ENCODE data around the gene SLC18B1. TPM values are rescaled to one million over a fixed set of nuclear protein-coding genes. Genes with fewer than 3 reads are reported as not detected.
A peak's percentile ranks its signal among the peaks of the same experiment; 100 is the strongest.

SLC18B1 gene
- total and polyA plus RNA-seq, 7 donors = 0.69 to 2.2 (median 1.3) TPM

DNA sequence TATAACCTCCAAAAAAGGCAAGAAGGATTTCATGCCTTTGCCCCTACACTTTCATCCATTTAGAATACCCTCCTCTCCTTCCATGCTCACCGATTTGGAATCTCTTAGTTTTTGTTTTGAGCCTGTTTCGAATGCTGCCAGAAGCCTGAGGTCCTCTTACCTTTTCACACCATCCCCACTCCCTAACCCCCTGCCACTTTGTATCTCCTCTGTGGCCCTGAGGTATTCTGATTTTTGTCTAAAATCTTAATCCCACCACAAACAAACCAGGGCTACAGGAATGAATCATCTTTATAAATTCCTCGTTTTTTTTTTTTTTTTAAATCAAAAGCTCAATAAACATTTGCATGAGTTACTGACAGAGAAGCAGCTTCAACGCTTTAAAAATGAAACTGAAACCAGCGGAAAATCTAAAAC, 14.3 kb upstream of the SLC18B1 start:
- peak overlapping the region; percentile 95 for H3K4me3 ChIP-seq
- DNase-seq (no peak), ATAC-seq (no peak)
- H3K4me1 ChIP-seq = peaks cover 20% of the 10 kb centered on the region
- intact Hi-C loops (cut with DNase I) = no loop called here
- WGBS, 3 donors = 2 to 13% (median 2%) methylated on average over 5 of the region's 5 CpGs
- peaks cover 8 to 29% of the 10 kb centered on the region in 2 donors for H3K36me3 ChIP-seq (ENCODE audit: insufficient read depth in 1 of 2, low read depth in 1 of 2)
- H3K9me3 ChIP-seq = no peaks in the 10 kb centered on the region
- H3K27me3 ChIP-seq (ENCODE audit: insufficient read depth in 3 of 3, low read length in 2 of 3) = no peaks in the 10 kb centered on the region
- TF ChIP-seq, protein P1, sequence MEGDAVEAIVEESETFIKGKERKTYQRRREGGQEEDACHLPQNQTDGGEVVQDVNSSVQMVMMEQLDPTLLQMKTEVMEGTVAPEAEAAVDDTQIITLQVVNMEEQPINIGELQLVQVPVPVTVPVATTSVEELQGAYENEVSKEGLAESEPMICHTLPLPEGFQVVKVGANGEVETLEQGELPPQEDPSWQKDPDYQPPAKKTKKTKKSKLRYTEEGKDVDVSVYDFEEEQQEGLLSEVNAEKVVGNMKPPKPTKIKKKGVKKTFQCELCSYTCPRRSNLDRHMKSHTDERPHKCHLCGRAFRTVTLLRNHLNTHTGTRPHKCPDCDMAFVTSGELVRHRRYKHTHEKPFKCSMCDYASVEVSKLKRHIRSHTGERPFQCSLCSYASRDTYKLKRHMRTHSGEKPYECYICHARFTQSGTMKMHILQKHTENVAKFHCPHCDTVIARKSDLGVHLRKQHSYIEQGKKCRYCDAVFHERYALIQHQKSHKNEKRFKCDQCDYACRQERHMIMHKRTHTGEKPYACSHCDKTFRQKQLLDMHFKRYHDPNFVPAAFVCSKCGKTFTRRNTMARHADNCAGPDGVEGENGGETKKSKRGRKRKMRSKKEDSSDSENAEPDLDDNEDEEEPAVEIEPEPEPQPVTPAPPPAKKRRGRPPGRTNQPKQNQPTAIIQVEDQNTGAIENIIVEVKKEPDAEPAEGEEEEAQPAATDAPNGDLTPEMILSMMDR (IDR thresholded peaks at IDR 0.05) = no peak
- H3K27ac ChIP-seq = peak overlapping the region; percentile 88

- ATAC-seq (no peak), DNase-seq (no peak)
- peaks cover 15% of the 10 kb centered on the region for H3K4me1 ChIP-seq
- H3K36me3 ChIP-seq (ENCODE audit: insufficient read depth in 1 of 2, low read depth in 1 of 2) = peaks cover 3 to 25% of the 10 kb centered on the region in 2 donors
- 24 to 44% (median 26%) methylated on average over 2 of the region's 2 CpGs for WGBS, 3 donors
- H3K27me3 ChIP-seq (ENCODE audit: insufficient read depth in 3 of 3, low read length in 2 of 3) = no peaks in the 10 kb centered on the region
- H3K4me3 ChIP-seq = peak overlapping the region; percentile 95
- intact Hi-C loops (cut with DNase I) = no loop called here
- H3K9me3 ChIP-seq = no peaks in the 10 kb centered on the region
- H3K27ac ChIP-seq = peak overlapping the region; percentile 88
- TF ChIP-seq, protein P1 (IDR thresholded peaks at IDR 0.05) = no peak
These were observed 13.9 kb upstream of the SLC18B1 start for GRCh38 chr6:132812255-132812732.

GRCh38 chr6:132811276-132811675, 12.8 kb upstream of the SLC18B1 start:
- DNase-seq (no peak), ATAC-seq (no peak)
- H3K9me3 ChIP-seq = no peaks in the 10 kb centered on the region
- intact Hi-C loops (cut with DNase I) = no loop called here
- peaks cover 0 to 14% of the 10 kb centered on the region in 2 donors for H3K36me3 ChIP-seq (ENCODE audit: insufficient read depth in 1 of 2, low read depth in 1 of 2)
- TF ChIP-seq, protein P1 (IDR thresholded peaks at IDR 0.05) = no peak
- peaks cover 9% of the 10 kb centered on the region for H3K4me1 ChIP-seq
- WGBS, 3 donors = 34 to 49% (median 36%) methylated on average over 3 of the region's 3 CpGs
- H3K27me3 ChIP-seq (ENCODE audit: insufficient read depth in 3 of 3, low read length in 2 of 3) = no peaks in the 10 kb centered on the region
- H3K27ac ChIP-seq = no peak overlapping the region
- no peak overlapping the region for H3K4me3 ChIP-seq

GRCh38 chr6:132805548-132805947, 7.1 kb upstream of the SLC18B1 start:
- intact Hi-C loops (cut with DNase I) = no loop called here
- Histone ChIP-seq H3K36me3 (ENCODE audit: insufficient read depth in 1 of 2, low read depth in 1 of 2) (no peaks in the 10 kb centered on the region), H3K27me3 (ENCODE audit: insufficient read depth in 3 of 3, low read length in 2 of 3) (no peaks in the 10 kb centered on the region), H3K4me3 (no peak overlapping the region), H3K4me1 (no peaks in the 10 kb centered on the region), H3K27ac (no peak overlapping the region), H3K9me3 (peaks cover 9% of the 10 kb centered on the region)
- TF ChIP-seq, protein P1 (IDR thresholded peaks at IDR 0.05) = no peak
- 24 to 60% (median 59%) methylated on average over 2 of the region's 2 CpGs for WGBS, 3 donors
- DNase-seq = no peak
- no peak for ATAC-seq

DNA sequence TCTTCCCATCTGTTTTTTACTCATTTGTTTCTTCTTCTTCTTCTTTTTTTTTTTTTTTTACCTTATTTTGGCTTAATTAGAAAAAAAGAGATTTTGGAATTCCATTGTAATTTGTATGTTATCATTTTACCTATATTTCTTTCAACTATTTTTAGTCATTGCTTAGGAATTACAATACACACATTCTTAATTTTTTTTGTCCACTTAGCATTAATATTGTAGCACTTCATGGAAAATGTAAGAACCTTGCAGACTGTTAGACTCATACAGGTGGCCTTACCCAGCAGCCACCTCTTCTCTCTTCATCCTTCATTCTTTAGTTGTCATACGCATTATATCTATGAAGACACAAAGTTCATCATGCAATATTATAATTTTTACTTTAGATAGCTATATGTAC, 5.8 kb upstream of the SLC18B1 start:
- ATAC-seq = no peak
- Histone ChIP-seq H3K9me3 (peaks cover 9% of the 10 kb centered on the region), H3K4me3 (no peak overlapping the region), H3K27ac (no peak overlapping the region), H3K27me3 (ENCODE audit: insufficient read depth in 3 of 3, low read length in 2 of 3) (no peaks in the 10 kb centered on the region), H3K4me1 (no peaks in the 10 kb centered on the region), H3K36me3 (ENCODE audit: insufficient read depth in 1 of 2, low read depth in 1 of 2) (no peaks in the 10 kb centered on the region)
- TF ChIP-seq, protein P1 (IDR thresholded peaks at IDR 0.05) = no peak
- DNase-seq = no peak
- intact Hi-C loops (cut with DNase I) = no loop called here
- 95 to 100% (median 100%) methylated on average over 1 of the region's 1 CpG for WGBS, 3 donors
